OCI-LY7 (cell line): ENCODE results near the gene PLXNA4. TPM values are rescaled to one million over a fixed set of nuclear protein-coding genes. Genes with fewer than 3 reads are reported as not detected.

ENCODE experiments used
- BruUV-seq: library from RNA; stranded (reverse); fragments of 400-500 nt; replicated peaks from 2 replicates; lab custom pipeline; 2021; lab: Mats Ljungman, UMichigan
- CTCF ChIA-PET: fragments of 300-600 bp; sonication (Branson Sonifier 250); formaldehyde crosslinking; loops from one replicate; lab custom pipeline; 2022; ENCODE audit warnings: antibody characterized with exemption; ENCODE audit not compliant: unreplicated experiment; lab: Charles Lee
- POLR2A ChIA-PET: fragments of 300-600 bp; sonication (Branson Sonifier 250); formaldehyde crosslinking; loops from one replicate; lab custom pipeline; 2022; ENCODE audit warnings: antibody characterized with exemption; lab: Charles Lee
- DNase-seq: peaks from one replicate; pipeline ENCODE4 v3.0.0-alpha.2; 2015; ENCODE audit warnings: low spot score
- H2AFZ ChIP-seq: fragments of 200-600 bp; sonication (generic), shearing (Covaris generic); 2 replicates; pipeline ENCODE4 v1.6.1; 2014; ENCODE audit warnings: mild to moderate bottlenecking, antibody characterized with exemption, low read length, moderate library complexity
- H3K27ac ChIP-seq: fragments of 200-600 bp; sonication (generic); 2 replicates; pipeline ENCODE4 v1.5.1; 2014; ENCODE audit warnings: mixed run types, low read depth, mild to moderate bottlenecking, moderate library complexity, low read length, inconsistent platforms; ENCODE audit not compliant: poor library complexity, severe bottlenecking
- H3K36me3 ChIP-seq: fragments of 200-600 bp; sonication (generic); 2 replicates; pipeline ENCODE4 v1.6.1; 2014; ENCODE audit warnings: mild to moderate bottlenecking, antibody characterized with exemption, low read length, moderate library complexity, mixed read lengths; ENCODE audit not compliant: insufficient read depth
- H3K4me1 ChIP-seq: fragments of 200-600 bp; sonication (generic); 2 replicates; pipeline ENCODE4 v1.5.1; 2014; ENCODE audit warnings: mild to moderate bottlenecking, low read length; ENCODE audit not compliant: insufficient read depth, poor library complexity, severe bottlenecking
- H3K4me2 ChIP-seq: fragments of 200-600 bp; sonication (generic); 2 replicates; pipeline ENCODE4 v1.6.1; 2014; ENCODE audit warnings: mild to moderate bottlenecking, low read length
- H3K4me3 ChIP-seq: fragments of 200-600 bp; sonication (generic); 2 replicates; pipeline ENCODE4 v1.5.1; 2014; ENCODE audit warnings: mild to moderate bottlenecking, low read depth, low read length; ENCODE audit not compliant: poor library complexity, severe bottlenecking
- H3K79me2 ChIP-seq: fragments of 200-600 bp; sonication (generic); 2 replicates; pipeline ENCODE4 v1.6.1; 2016; ENCODE audit warnings: low read depth, mild to moderate bottlenecking, low read length, moderate library complexity, mixed read lengths; ENCODE audit not compliant: insufficient read depth
- H3K9me2 ChIP-seq: fragments of 200-600 bp; sonication (generic); 2 replicates; pipeline ENCODE4 v1.6.1; 2016; ENCODE audit warnings: mild to moderate bottlenecking, low read length, mixed read lengths; ENCODE audit not compliant: insufficient read depth
- H3K9me3 ChIP-seq: fragments of 200-600 bp; sonication (generic); 2 replicates; pipeline ENCODE4 v1.6.1; 2014; ENCODE audit warnings: mild to moderate bottlenecking, mixed run types, low read length, mixed read lengths
- H4K20me1 ChIP-seq: fragments of 200-600 bp; sonication (generic); 2 replicates; pipeline ENCODE4 v1.6.1; 2014; ENCODE audit warnings: mild to moderate bottlenecking, antibody characterized with exemption, low read length, moderate library complexity, mixed read lengths; ENCODE audit not compliant: insufficient read depth
- EZH2phosphoT487 ChIP-seq: fragments of 200-600 bp; sonication (generic); IDR thresholded peaks from 2 replicates; pipeline ENCODE4 v1.6.1; 2018; ENCODE audit warnings: low read depth, borderline replicate concordance, mild to moderate bottlenecking, mixed run types, antibody characterized with exemption, low read length, moderate library complexity, mixed read lengths
- intact Hi-C: fragments of 100-400 bp; cut with micrococcal nuclease; formaldehyde crosslinking; loops from one replicate; pipeline ENCODE4 v1.10.0; 2022; ENCODE audit not compliant: unreplicated experiment
- total RNA-seq, 2 experiments: library from RNA; depleted of rRNA in 1 of 2; stranded (reverse); fragments of >200 nt in 1 of 2; shearing (Covaris generic) in 1 of 2; gene quantifications; 2 replicates each; pipeline ENCODE4 v1.2.3, GENCODE V29; 2014 to 2022
- TF ChIP-seq, protein P1 (sequence below): fragments of 200-600 bp; sonication (generic); conservative IDR thresholded peaks from 2 replicates; pipeline ENCODE4 v1.5.1; 2014; ENCODE audit warnings: mild to moderate bottlenecking, antibody characterized with exemption, low read length, moderate library complexity, mixed read lengths

PLXNA4 gene
- total RNA-seq, 2 experiments from 2014 or later, result not detected

DNA sequence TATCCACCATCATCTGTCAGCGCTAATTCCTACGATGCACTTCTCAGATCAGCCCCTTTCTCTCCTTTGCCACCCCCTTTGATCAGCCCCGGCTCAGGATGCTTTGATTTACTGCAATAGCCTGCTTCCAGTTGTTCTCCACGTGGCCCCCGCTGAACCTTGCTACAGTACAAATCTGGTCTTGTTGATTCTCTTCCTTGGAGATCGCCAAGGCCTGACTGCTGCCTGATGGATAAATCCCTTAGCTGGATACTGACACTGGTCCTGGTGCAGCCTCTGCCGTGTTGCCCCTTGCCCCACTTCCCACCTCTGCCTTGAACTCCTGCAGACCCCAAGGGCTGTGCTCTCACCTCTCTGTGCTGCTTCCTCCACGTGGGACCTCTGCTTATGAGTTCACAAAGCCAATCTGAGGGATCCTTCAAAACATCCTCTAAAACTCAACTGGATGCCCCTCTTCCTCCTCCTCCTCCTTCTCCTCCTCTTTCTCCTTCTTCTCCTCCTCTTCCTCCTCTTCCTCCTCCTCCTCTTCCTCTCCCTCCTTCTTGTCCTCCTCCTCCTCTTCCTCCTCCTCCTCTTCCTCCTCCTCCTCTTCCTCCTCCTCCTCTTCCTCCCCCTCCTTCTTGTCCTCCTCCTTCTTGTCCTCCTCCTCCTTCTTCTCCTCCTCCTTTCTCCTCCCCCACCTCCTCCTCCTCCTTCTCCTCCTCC, 15.3 kb downstream of the PLXNA4 start:
- DNase-seq, result no peak
- no peaks in the 10 kb centered on the region for H3K79me2 ChIP-seq
- no peak overlapping the region for H2AFZ ChIP-seq
- ChIA-PET POLR2A (no interaction called here), CTCF (no interaction called here)
- no peaks in the 10 kb centered on the region for H4K20me1 ChIP-seq
- intact Hi-C loops, result no loop called here
- no peak overlapping the region for H3K27ac ChIP-seq
- no peaks in the 10 kb centered on the region for H3K9me3 ChIP-seq
- no peaks in the 10 kb centered on the region for H3K36me3 ChIP-seq
- no peak overlapping the region for H3K4me2 ChIP-seq
- no peaks in the 10 kb centered on the region for H3K4me1 ChIP-seq
- no peak for TF ChIP-seq EZH2phosphoT487
- TF ChIP-seq, protein P1, sequence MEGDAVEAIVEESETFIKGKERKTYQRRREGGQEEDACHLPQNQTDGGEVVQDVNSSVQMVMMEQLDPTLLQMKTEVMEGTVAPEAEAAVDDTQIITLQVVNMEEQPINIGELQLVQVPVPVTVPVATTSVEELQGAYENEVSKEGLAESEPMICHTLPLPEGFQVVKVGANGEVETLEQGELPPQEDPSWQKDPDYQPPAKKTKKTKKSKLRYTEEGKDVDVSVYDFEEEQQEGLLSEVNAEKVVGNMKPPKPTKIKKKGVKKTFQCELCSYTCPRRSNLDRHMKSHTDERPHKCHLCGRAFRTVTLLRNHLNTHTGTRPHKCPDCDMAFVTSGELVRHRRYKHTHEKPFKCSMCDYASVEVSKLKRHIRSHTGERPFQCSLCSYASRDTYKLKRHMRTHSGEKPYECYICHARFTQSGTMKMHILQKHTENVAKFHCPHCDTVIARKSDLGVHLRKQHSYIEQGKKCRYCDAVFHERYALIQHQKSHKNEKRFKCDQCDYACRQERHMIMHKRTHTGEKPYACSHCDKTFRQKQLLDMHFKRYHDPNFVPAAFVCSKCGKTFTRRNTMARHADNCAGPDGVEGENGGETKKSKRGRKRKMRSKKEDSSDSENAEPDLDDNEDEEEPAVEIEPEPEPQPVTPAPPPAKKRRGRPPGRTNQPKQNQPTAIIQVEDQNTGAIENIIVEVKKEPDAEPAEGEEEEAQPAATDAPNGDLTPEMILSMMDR, result no peak
- BruUV-seq, result no TSS peak
- H3K4me3 ChIP-seq, result no peak overlapping the region
- no peaks in the 10 kb centered on the region for H3K9me2 ChIP-seq

DNA sequence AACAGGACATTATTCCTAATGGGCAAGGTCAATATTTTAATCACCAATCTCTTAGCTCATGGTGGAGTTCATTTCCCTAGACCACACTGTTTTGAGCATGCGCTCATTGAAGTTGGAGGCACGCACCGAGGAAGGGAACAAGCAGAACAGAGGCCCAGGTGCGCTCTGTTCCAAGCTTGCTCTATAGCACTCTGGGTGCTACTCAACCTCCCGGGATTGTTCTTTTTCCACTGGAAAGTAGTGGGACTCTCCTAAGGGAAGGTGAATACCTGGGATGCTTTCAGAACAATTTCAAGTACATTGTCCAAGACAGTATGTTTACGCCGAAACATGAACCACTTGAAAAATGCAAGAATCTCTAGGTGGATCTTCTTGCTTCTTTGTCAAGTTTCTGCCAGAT, 16.2 kb downstream of the PLXNA4 start:
- CTCF ChIA-PET, result no interaction called here

DNA sequence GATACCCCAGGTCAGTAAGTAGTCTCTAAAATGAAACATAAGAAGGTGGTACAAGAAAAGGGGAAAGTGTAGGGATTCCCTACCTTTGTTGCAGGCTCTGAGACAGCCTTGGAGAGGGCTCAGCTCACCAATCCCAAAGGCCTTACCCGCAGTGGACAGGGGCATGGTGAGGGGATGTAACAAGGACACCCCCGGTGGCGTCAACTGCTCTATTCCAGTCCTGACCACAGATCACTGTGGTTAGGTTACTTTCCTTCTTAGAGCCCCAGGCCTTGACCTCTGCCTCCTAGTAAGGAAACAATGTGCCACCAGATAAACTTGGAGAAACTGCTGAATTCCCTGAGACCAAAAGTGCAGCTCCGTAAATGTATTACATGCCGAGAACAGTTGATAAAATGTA, 17.5 kb downstream of the PLXNA4 start:
- CTCF ChIA-PET, result no interaction called here
- H3K4me3 ChIP-seq, result no peak overlapping the region
- no peaks in the 10 kb centered on the region for H3K36me3 ChIP-seq
- no TSS peak for BruUV-seq
- no peaks in the 10 kb centered on the region for H3K79me2 ChIP-seq
- no peaks in the 10 kb centered on the region for H3K9me3 ChIP-seq
- H2AFZ ChIP-seq, result no peak overlapping the region
- H4K20me1 ChIP-seq, result no peaks in the 10 kb centered on the region
- no peak overlapping the region for H3K27ac ChIP-seq
- TF ChIP-seq, protein P1, result no peak
- TF ChIP-seq EZH2phosphoT487, result no peak
- no peak for DNase-seq
- POLR2A ChIA-PET, result no interaction called here
- no peak overlapping the region for H3K4me2 ChIP-seq
- H3K4me1 ChIP-seq, result no peaks in the 10 kb centered on the region
- no peaks in the 10 kb centered on the region for H3K9me2 ChIP-seq
- intact Hi-C loops, result no loop called here

More for the DNA sequence above, 16.2 kb downstream of the PLXNA4 start:
- DNase-seq, result no peak
- H3K4me3 ChIP-seq, result no peak overlapping the region
- no peak overlapping the region for H3K27ac ChIP-seq
- TF ChIP-seq, protein P1, result no peak
- no peak for TF ChIP-seq EZH2phosphoT487
- no peaks in the 10 kb centered on the region for H3K9me2 ChIP-seq
- no peak overlapping the region for H2AFZ ChIP-seq
- no peaks in the 10 kb centered on the region for H3K36me3 ChIP-seq
- no TSS peak for BruUV-seq
- H4K20me1 ChIP-seq, result no peaks in the 10 kb centered on the region
- intact Hi-C loops, result no loop called here
- H3K4me1 ChIP-seq, result no peaks in the 10 kb centered on the region
- no peak overlapping the region for H3K4me2 ChIP-seq
- POLR2A ChIA-PET, result no interaction called here
- H3K9me3 ChIP-seq, result no peaks in the 10 kb centered on the region
- H3K79me2 ChIP-seq, result no peaks in the 10 kb centered on the region
